Rectal smooth muscle tissue (tissue), 1 donor: ENCODE measurements around the gene FGD4.
"Not testable (repeated sequence)": the region's sequence is repeated elsewhere in the genome, so short reads cannot be mapped to it uniquely, and the experiment has no call there.

ENCODE experiments used
- H3K27ac ChIP-seq: one replicate; pipeline ENCODE4 v1.7.0; 2013; ENCODE audit warnings: low read depth, low read length, inconsistent platforms
- H3K27me3 ChIP-seq: one replicate; pipeline ENCODE4 v1.7.0; 2013; ENCODE audit warnings: low read length; ENCODE audit not compliant: control insufficient read depth, insufficient read depth
- H3K36me3 ChIP-seq: one replicate; pipeline ENCODE4 v1.7.0; 2013; ENCODE audit warnings: low read length; ENCODE audit not compliant: control insufficient read depth, insufficient read depth
- H3K4me1 ChIP-seq: one replicate; pipeline ENCODE4 v1.7.0; 2013; ENCODE audit warnings: low read length; ENCODE audit not compliant: control insufficient read depth, insufficient read depth
- H3K4me3 ChIP-seq: one replicate; pipeline ENCODE4 v1.7.0; 2013; ENCODE audit warnings: low read length
- H3K9ac ChIP-seq: one replicate; pipeline ENCODE4 v1.7.0; 2013; ENCODE audit warnings: low read length

Gene FGD4

DNA sequence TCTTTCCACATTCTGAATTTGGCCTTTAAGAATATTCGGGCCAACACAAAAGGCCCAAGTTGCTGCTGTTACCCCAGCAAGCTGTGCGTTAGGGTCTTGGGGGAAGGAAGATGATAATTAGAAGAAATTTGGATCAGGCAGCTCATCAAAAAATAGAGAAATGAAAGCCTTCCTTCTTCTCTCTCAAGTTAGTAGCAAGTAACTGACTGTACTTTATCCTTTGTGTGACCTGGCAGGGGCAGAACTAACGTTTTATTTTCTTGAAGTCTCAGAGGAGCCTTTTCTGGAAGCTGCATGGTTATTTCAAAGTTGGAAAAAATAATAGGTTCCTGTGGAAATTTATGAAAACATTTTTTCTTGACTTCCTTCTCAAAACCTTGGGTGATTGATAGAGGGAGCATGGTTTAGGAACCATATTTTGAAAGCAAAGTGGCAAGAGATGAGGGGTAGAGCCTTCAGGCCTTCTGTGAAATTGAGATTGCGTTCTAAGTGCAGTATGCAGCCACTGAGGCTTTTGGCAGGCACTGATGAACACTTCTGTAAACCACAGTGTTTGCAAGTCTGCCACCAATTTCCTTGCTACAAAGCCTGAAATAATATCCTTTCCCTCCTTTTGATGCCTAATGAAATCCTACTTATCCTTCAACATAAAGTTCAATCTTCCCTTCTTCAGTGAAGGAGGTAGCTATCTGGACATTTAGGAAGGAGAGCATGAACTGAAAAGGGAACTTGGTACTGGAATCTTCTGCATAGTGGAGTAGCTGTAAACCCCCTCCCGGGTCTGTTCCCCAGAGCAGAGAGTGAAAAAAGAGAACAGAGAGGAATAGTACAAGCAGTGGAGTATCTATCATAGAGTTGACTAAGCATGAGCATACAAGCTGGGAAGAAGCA, 123.2 kb downstream of the FGD4 start:
- no peak overlapping the region for H3K9ac ChIP-seq
- no peaks in the 10 kb centered on the region for H3K4me1 ChIP-seq
- H3K36me3 ChIP-seq: no peaks in the 10 kb centered on the region
- H3K4me3 ChIP-seq: no peak overlapping the region
- no peaks in the 10 kb centered on the region for H3K27me3 ChIP-seq
- H3K27ac ChIP-seq: peak overlapping the region; percentile 45

DNA sequence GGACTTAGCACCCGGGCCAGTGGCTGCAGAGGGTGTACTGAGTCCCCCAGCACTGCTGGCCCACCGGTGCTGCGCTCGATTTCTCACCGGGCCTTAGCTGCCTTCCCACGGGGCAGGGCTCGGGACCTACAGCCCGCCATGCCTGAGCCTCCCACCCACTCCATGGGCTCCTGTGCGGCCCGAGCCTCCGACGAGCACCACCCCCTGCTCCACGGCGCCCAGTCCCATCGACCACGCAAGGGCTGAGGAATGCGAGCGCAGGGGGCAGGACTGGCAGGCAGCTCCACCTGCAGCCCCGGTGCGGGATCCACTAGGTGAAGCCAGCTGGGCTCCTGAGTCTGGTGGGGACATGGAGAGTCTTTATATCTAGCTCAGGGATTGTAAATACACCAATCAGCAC, 126.4 kb downstream of the FGD4 start:
- H3K27me3 ChIP-seq, H3K4me1 ChIP-seq, H3K4me3 ChIP-seq, H3K9ac ChIP-seq, H3K36me3 ChIP-seq, H3K27ac ChIP-seq: not testable (repeated sequence)

DNA sequence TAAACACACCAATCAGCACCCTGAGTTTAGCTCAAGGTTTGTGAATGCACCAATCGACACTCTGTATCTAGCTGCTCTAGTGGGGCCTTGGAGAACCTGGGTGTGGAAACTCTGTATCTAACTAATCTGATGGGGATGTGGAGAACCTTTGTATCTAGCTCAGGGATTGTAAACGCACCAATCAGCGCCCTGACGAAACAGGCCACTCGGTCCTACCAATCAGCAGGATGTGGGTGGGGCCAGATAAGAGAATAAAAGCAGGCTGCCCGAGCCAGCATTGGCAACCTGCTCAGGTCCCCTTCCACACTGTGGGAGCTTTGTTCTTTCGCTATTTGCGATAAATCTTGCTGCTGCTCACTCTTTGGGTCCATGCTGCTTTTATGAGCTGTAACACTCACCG, 127.0 kb downstream of the FGD4 start:
- H3K4me3 ChIP-seq: not testable (repeated sequence)

DNA sequence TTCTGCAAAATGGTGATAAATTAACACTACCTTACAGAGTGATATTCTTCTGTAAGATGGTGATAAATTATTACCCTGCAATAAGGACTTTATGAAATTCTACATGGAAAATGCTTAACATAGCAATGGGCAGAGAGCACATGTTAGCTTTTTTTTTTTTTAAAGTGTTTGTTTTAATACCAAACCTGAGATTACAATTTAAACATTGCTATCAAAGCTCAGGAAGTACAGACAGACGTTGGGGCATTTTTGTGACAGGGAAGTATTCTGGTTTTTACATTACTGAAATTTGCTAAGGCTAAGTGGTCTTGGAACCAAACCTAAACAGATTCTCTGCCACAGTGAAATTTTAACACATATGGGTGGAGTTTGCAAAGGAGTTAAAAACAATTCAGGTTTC, 133.1 kb downstream of the FGD4 start:
- H3K4me3 ChIP-seq: no peak overlapping the region
- H3K27me3 ChIP-seq: no peaks in the 10 kb centered on the region
- H3K36me3 ChIP-seq: no peaks in the 10 kb centered on the region
- no peaks in the 10 kb centered on the region for H3K4me1 ChIP-seq
- H3K27ac ChIP-seq: no peak overlapping the region
- H3K9ac ChIP-seq: no peak overlapping the region

More for the DNA sequence above, 127.0 kb downstream of the FGD4 start:
- H3K27ac ChIP-seq, H3K4me1 ChIP-seq, H3K9ac ChIP-seq, H3K27me3 ChIP-seq, H3K36me3 ChIP-seq: not testable (repeated sequence)

DNA sequence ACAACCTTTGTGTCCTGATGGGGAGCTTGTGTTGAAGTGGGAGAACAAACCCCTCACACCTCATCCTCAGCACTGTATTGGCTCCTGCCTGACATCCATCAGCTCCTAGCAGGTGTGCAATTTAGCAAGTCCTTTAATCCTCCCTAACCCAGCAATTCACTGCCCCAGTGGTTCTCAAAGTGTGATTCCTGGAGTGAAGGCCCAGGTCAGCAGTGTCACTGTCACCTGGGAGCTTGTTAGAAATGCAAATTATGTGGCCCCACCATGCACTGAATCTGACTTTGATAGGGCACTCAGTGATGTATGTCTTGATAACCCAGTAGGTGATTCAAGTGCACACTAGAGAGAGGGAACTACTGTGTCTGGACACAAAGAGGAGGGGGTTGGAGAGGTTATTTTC, 133.6 kb downstream of the FGD4 start:
- Histone ChIP-seq H3K4me1 (no peaks in the 10 kb centered on the region), H3K9ac (no peak overlapping the region), H3K36me3 (no peaks in the 10 kb centered on the region), H3K4me3 (no peak overlapping the region), H3K27ac (no peak overlapping the region), H3K27me3 (no peaks in the 10 kb centered on the region)

DNA sequence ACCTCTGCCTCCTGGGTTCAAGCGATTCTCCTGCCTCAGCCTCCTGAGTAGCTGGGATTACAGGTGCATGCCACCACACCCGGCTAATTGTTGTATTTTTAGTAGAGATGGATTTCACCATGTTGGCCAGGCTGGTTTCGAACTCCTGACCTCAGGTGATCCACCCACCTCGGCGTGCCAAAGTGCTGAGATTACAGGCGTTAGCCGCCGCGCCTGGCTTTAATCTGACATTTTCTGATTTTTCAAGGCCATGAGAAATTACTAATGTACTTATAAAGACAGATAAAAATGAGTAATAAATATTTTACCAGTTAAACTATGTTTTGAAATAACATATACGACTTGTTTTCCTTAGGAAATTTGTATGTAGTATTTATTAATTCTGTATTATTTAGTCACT, 134.1 kb downstream of the FGD4 start:
- not testable (repeated sequence) for H3K36me3 ChIP-seq, H3K9ac ChIP-seq, H3K4me3 ChIP-seq, H3K4me1 ChIP-seq, H3K27me3 ChIP-seq
- peak overlapping the region; percentile 19 for H3K27ac ChIP-seq

DNA sequence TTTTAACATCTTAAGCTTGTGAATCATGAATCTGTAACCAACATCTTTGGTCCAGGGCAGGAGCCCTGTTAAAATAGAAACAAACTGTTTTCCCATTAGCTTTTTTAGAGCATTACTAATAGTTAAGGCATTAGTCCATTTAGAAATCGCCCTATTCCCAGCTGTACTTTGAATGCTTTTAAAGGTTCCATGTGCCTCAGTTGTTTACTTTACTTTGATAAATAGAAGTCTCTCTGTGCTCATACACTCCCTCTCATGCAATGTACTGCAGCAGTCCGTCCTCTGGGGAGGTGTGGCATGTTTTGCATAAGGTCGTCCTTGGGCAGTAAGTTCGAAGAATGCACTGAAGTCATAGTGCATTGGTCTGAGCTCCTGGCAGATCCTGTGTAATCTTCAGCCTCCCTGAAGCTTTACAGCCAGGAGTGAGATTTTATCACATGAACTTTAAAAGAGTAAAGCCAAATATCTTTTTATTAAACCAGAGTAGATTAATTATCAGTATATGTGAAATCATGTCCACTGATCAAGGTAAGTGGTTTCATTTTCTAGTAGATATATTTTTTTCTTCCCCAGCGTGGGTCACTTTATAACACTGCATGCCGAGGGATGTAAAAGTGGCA, 134.7 kb downstream of the FGD4 start:
- H3K4me1 ChIP-seq: no peaks in the 10 kb centered on the region
- H3K4me3 ChIP-seq: peak overlapping the region; percentile 46
- H3K27me3 ChIP-seq: no peaks in the 10 kb centered on the region
- peak overlapping the region; percentile 21 for H3K27ac ChIP-seq
- H3K36me3 ChIP-seq: no peaks in the 10 kb centered on the region
- no peak overlapping the region for H3K9ac ChIP-seq

DNA sequence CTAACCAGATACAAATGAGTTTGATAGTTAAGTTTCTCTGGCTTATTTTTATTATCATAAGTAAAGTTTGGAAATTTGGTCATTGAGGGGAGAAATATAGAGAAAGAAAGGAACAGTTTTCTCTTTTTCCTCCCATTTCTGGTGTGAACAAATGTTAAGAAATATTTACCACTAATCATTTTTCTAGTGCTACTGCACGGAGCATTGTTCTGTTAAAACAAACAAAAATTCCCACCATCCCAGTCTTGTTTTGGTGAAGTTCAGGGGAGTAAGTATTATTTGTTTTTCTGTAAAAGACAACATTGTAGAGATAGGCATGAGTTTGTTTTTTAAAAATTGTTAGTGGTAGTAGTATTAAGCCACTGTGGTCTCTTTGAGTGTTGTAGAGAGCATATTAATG, 135.3 kb downstream of the FGD4 start:
- Histone ChIP-seq H3K4me3 (peak overlapping the region; percentile 53), H3K9ac (no peak overlapping the region), H3K4me1 (no peaks in the 10 kb centered on the region), H3K36me3 (no peaks in the 10 kb centered on the region), H3K27me3 (no peaks in the 10 kb centered on the region), H3K27ac (peak overlapping the region; percentile 21)

DNA sequence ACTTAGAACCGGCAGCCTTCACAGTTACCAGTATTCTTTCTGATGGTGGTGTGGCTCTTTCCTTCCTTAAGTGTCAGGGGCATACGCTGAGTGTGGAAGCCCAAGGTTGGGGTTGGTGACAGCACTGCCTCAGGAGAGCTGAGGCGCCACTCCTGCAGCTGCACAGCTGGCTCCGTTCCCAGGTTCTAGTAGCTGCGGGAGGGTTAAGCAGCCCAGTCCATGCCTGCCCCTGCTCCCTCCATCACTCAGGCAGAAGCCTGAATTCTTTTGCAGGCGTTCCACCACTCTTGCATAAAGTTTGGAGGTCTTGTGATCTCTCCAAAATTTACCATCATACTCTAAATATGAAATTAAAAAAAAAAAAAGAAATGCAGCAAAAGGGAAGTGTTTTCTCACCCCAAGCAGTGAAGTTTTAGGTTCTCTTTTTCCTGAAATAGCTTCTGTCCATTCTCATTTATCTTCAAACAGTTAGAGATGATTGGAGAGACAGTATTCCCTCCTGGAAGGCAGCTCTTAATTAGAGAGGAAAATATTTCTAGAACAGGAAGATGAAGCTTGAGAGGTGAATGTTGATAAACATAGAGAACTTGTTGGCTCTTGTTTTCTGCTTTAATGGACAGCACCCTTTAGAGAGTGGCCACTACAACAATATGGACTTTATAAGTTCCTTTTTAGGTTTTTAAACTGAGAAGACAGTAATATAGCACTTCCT, 136.1 kb downstream of the FGD4 start:
- no peaks in the 10 kb centered on the region for H3K36me3 ChIP-seq
- H3K9ac ChIP-seq: no peak overlapping the region
- no peaks in the 10 kb centered on the region for H3K4me1 ChIP-seq
- H3K4me3 ChIP-seq: peak overlapping the region; percentile 53
- peak overlapping the region; percentile 21 for H3K27ac ChIP-seq
- H3K27me3 ChIP-seq: no peaks in the 10 kb centered on the region

DNA sequence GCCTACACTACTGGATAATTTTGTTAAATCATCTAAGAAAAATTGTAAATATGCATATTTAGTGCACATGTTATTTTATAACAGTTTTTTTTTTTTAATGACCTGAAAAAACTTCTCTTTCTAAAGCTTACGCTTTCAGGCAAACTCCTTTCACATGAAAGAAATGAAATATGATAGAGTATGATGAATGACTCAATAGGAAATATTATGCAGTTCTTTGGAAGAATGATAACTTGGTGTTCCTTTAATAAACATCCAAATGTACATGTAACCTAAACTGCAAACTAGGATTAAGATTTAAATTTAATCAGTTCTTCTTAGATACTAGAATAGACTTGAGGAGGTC, 136.6 kb downstream of the FGD4 start:
- Histone ChIP-seq H3K27ac (peak overlapping the region; percentile 16), H3K36me3 (no peaks in the 10 kb centered on the region), H3K4me3 (peak overlapping the region; percentile 53), H3K9ac (no peak overlapping the region), H3K27me3 (no peaks in the 10 kb centered on the region), H3K4me1 (no peaks in the 10 kb centered on the region)

DNA sequence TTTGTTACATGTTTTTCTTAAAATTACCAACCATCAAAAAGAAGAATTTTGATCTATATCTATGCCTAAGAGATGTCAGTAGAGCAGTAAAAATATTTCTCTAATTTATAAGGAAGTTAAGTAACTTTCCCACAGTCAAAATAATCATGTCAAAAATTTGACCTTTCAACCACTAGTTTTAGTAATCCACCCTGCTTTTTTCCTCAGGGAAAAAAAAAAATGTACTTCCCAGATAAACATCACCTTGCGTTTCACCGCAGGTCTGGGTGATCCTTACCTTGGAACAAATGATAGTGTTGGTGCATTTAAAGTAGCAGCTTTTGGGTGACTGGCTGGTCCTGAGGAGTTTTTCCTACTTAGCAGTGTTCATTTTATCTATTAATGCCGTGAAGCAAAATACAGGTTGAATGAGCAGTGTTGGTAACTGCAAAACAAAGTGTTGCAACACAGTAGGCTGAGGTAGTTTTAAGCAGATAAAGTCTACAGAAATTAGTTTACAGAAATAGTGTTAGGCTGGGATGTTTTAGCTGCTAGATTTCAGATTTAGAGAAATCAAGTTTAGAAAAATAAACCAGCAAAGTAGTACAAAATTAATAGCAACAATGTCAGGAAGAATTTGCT, 142.5 kb downstream of the FGD4 start:
- Histone ChIP-seq H3K27ac (no peak overlapping the region), H3K4me1 (no peaks in the 10 kb centered on the region), H3K36me3 (no peaks in the 10 kb centered on the region), H3K4me3 (no peak overlapping the region), H3K9ac (no peak overlapping the region), H3K27me3 (no peaks in the 10 kb centered on the region)

DNA sequence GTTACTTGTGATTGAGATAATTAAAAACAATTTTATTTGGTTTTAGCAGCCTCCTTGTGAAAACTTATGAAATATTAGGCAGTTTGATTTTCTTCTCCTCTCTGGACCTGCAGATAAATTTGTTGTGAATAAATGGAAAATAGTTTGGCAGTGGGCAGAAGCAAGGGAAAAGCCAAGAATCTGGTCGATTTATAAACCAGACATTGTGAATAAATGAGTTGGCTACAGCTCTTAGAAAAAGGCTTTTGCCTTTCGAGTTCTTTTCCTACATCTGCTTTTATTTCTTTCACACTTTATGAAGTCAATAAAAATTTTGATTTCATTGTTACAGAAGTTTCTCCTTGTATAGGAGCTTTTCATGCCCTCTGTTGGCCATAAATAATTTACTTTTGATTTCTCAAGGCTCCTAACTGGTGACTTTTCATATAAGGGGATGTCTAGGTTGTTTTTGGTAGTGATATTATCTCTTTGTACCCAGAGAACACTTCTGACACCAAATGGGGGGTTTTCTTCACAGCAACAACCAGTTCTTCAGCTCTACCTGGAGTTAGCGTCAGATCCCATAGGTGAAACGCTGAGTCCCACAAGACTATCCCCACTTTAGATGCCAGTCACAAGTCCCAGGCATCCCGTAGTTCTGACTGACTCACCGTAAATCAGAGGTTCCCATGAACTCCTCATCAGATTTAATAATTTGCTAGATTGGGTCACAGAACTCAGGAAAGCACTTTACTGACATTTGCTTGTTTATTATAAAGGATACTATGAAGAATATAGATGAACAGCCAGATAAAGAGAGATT, 143.3 kb downstream of the FGD4 start:
- no peaks in the 10 kb centered on the region for H3K4me1 ChIP-seq
- H3K27ac ChIP-seq: no peak overlapping the region
- no peak overlapping the region for H3K4me3 ChIP-seq
- H3K9ac ChIP-seq: no peak overlapping the region
- H3K36me3 ChIP-seq: no peaks in the 10 kb centered on the region
- no peaks in the 10 kb centered on the region for H3K27me3 ChIP-seq
